SK-N-MC (cell line): ENCODE data around the gene TK2.

Experiments used
- EZH2 ChIP-seq: fragments of 200-600 bp; sonication (generic); IDR thresholded peaks from one replicate; pipeline ENCODE4 v1.6.1; 2017; ENCODE audit warnings: antibody characterized with exemption
- FOXP2 ChIP-seq: optimal IDR thresholded peaks from 2 replicates; pipeline ENCODE3; 2011; ENCODE audit warnings: mild to moderate bottlenecking, moderate library complexity; ENCODE audit not compliant: insufficient read depth; ENCODE audit errors: extremely low read length, control extremely low read depth
- POLR2AphosphoS5 ChIP-seq: IDR thresholded peaks from 2 replicates; pipeline ENCODE4 v1.6.1; 2012; ENCODE audit warnings: mild to moderate bottlenecking, low read depth, low read length, borderline replicate concordance

- TF ChIP-seq EZH2 (no peak), POLR2AphosphoS5 (no peak), FOXP2 (no peak)
Observed at GRCh38 chr16:66520406-66521170, 29.3 kb downstream of the TK2 start.
